GM21423 (cell line): ENCODE data around the gene DLGAP1.
"Not testable (repeated sequence)": the region's sequence is repeated elsewhere in the genome, so short reads cannot be mapped to it uniquely, and the experiment has no call there.

Source experiments
- ATAC-seq: cut with Tn5 transposase; IDR thresholded peaks from one replicate; pipeline ENCODE4 v1.9.1; 2021; ENCODE audit warnings: mild to moderate bottlenecking, moderate library complexity; ENCODE audit not compliant: unreplicated experiment

DLGAP1 gene

DNA sequence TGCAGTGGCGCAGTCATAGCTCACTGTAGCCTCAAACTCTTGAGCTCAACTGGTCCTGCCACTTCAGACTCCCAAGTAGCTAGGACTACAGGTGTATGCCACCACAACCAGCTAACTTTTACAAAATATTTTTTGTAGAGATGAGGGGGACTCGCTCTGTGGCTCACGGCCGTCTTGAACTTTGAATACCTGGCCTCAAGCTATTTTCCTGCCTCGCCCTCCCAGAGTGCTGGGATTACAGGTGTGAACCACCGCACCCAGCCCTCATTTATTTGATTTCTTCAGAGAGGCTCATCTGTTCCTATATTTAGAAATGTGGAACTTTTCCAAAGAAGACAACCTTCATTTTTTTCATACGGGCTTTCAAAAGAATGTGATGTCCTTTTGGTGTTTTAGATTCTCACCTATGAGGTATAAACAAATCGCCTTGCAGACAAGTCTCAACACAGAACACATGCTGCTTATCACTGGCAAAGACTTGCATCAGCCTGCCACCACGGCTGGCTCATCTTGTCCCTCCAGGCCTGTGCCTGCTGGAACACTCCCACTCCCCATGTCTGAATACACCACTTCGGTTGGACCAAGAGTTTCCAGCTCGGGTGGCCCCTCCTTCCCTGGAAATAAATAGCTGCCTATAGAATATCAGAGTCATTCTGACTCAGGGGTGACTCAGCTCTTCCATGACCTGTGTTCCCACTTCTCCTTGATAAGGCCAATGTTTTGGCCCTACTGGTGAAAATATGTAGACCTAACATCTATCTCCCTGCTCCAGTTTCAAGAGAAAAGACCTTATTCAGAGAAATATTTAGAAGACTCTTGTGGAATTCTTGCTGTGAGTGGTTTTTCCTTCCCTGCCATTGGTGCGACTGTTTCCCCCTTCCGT is 802.5 kb downstream of the DLGAP1 start:
- ATAC-seq, result no peak

DNA sequence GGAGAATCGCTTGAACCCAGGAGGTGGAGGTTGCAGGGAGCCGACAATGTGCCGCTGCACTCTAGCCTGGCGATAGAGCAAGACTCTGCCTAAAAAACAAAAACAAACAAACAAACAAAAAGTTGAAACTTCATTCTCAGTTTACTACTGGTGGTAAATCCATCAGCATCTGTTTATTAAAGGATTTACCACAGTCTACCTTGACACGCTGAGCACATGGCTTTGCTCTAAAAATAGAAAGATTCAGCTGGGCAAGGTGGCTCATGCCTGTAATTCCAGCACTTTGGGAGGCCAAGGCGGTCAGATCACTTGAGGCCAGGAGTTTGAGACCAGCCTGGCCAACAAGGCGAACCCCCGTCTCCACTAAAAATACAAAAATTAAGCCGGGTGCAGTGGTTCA is 803.8 kb downstream of the DLGAP1 start:
- ATAC-seq, result no peak

GRCh38 chr18:3650521-3651042 is 804.5 kb downstream of the DLGAP1 start:
- ATAC-seq, result not testable (repeated sequence)

DNA sequence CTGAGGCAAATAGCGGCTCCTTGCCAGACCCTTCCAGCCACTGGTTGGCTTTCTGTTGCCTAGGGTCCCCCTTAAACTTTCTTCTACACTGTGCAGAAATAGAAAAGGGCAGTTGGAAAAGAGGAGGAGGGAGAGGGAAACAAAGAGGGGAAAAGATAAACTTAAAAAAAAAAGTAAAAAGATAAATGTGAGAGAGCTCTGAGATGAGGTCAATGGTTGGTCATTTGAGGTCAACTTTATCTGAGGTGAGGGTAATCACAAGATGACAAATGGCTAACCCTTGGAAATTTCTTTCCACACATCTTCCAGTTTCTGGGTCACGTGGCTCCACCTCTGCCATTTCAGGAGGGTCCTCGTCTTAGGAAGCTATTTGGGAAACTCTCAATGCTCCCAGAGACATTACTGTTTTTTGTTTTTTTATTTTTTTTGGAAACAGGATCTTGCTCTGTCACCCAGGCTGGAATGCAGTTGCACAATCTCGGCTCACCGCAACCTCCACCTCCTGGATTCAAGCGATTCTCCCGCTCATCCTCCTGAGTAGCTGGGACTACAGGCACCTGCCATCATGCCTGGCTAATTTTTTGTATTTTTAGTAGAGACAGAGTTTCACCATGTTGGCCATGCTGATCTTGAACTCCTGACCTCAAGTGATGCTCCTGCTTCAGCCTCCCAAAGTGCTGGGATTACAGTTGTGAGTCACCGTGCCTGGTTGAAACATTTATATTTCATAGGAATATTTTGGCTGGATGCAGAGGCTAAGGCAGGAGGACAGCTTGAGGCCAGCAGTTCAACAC is 805.3 kb downstream of the DLGAP1 start:
- ATAC-seq, result no peak

DNA sequence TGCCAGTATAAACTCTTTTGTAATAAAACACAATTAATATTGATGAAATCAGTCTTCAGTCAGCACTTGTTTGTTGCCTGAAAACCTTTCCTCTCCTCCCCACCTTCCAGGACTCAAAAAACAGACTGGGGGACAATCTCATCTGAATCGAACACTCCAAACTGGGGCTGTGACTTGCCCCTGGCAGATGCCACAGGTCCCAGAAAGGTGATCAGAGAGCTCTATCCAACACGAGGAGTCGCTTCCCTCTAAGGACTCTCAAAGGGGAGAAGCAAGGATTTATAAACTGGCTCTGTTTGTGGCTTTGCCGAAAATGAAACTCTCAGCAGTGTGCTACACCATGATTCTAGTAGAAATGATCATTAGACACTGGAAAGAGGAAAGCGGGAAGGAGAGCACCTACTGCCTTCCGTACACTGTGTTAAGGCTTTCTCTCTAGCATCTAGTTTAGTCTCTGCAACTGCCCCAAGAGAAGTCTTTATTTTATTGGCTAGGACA is 805.9 kb downstream of the DLGAP1 start:
- ATAC-seq, result no peak

DNA sequence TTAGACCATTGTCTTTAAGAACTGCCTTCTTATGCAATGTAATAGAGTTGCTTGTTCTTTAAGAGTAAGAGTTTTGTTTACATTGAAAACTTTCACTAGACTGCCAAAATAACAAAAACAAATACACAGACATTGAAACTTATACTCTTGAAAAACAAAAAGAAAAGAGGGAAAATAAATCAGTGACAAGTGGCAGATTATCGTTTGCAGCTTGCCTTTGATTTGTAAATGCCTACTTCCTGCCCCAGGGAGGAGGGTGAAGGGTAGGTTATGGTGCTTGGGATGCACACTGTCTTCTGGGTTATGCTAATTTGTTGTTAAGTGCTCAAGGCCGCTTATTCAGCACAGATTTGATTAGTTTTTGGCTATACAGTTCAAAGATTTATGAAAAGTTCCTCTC is 806.5 kb downstream of the DLGAP1 start:
- ATAC-seq, result no peak

GRCh38 chr18:3648200-3648599 is 806.9 kb downstream of the DLGAP1 start:
- no peak for ATAC-seq

- ATAC-seq, result no peak
Measured at GRCh38 chr18:3647636-3648035, 807.5 kb downstream of the DLGAP1 start.

GRCh38 chr18:3645384-3646156 is 809.5 kb downstream of the DLGAP1 start:
- ATAC-seq, result no peak

DNA sequence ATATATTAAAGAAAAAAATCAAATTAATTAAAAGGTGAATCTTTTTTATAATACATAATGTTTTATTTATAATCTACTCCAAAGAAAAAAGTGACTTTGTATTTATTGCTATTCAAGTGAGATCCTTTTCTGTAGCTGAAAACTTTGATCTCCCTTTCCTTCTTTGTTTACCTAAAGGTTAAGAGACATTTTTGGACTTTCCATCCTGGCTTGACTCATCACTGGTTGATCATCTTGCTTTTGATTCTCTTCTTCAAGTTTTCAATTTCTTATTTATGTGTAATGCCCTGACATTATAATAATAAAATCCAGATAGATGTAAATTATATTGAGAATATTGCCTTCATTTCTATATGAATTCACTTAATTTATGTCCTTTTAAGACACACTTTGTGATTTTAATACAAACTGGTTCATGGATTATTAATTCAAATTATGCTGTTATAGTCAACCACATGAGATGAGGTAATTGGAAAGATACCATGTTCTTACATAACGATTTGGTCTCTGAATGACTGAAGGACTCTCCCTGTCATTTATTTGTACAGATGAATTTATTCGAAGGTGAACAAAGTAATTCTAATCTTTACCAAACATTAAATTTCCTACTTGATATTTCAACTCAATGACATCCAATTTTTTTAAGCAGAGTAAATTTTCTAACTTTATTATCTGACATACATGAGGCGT is 820.7 kb downstream of the DLGAP1 start:
- no peak for ATAC-seq

GRCh38 chr18:3631887-3632286 is 823.2 kb downstream of the DLGAP1 start:
- no peak for ATAC-seq

DNA sequence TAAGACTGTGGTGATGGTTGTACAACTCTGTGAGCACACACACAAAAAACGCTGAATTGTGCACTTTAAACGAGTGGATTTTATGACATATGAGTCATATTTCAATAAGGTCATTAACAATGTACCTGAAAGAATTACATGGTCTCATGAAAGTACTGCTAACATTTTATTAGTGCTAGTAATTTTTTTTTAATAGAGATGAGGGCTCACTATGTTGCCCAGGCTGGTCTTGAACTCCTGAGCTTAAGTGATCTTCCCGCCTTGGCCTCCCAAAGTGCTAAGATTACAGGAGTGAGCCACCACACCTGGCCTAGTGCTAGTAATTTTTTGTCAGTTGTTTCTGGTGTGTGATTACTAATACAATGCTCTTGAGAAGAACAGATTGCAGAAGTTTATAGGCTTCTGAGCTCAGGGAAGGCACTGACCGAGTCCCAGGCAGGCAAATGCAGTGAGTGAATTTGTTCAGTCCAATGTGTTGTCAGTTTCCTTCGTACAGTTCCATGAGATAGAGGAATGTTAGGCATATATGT is 828.1 kb downstream of the DLGAP1 start:
- ATAC-seq, result no peak

- ATAC-seq, result no peak
Measured at GRCh38 chr18:3625742-3626091, 829.4 kb downstream of the DLGAP1 start.

DNA sequence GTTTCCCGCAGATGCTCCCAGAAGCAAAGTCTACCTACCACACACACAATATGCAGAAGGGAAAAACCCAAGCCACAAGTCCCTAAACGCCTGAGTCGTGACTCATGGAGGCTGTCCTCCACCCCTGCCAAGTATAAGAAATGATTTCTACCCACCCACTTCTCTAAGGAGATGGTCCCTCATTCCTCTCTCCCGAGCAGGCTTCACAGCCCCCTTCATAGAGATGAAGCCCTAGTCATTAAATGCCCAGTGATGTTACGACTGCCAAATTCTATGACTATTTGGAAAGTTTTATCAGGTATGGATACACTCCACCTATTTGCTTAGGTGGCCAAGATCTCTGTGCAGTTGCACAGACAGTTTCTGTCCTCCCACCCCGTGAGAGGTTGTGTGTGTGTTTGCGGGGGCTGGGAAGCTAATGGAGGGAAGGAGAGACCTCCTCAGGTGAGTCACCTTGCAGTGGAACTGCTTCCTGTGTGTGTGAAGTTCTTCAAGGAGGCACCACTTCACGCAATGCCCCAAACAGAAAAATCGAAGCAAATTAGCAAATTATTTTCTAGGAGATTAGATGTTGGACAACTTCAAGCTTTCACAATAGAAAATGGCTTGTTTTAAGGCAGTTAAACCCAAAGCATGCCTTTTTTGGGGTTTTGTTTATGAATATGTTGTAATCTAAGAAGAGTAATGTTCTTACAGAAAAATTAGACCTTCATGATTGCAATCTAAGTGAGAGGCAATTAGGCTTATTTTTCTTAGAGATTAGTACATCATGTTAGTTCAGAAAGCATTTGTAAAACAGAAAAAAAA is 830.0 kb downstream of the DLGAP1 start:
- no peak for ATAC-seq

DNA sequence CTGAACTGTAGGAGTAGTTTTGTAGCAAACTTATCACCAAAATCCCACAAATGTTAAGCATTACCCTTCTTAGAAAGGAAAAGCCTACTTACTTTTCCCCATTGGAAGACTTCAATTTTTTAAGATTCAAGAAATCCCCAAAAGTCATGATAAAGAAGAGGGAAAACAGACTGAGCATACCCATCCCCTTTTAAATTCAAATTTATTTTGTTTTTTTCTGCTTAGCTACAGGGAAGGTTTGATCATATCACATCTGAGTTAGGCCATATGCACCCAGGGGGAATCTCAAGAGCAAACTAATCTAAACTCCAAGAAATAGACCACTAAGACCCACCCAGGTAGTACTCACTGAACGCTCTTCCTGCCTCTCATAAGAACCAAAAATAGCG is 830.6 kb downstream of the DLGAP1 start:
- no peak for ATAC-seq

DNA sequence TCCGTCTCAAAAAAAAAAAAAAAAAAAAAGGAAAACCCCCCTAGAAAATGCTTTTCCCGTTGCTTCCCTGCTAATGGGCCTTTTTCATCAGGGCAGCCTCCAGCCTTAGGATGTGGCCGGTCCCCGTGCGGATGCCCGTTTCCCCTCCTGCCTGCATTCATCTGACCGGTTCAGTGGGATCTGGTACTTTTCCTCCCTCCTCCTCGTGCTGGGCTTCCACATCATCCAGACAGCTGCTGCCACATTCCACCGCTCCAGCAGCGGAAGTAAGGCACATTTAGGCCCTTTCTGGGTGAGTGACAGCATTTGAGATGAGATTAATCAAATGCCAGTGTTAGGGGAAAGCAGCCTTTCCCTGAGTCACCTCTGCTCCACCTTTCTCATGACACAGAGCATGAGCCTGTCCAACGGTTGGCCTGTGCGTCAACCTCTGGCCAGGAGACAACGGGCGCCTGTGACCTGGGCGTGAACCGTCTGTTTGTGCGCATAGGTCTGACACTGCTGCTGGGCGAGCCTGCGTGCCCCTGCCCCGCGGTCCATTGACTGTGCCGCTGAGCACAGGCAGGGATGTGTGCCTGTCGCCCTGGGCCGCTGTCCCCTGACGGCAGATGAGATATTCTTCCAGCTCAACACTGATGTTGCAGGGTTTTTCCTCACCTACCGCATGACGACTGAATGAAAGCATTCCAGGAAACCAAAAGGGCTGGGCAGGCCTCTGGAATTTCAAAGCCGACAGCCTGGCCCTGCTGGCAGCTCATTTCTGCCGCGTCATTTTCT is 831.1 kb downstream of the DLGAP1 start:
- ATAC-seq, result no peak

- no peak for ATAC-seq
Measured at GRCh38 chr18:3620146-3621119, 834.7 kb downstream of the DLGAP1 start.
